ENCODE results near the gene FAM181A.

DNA sequence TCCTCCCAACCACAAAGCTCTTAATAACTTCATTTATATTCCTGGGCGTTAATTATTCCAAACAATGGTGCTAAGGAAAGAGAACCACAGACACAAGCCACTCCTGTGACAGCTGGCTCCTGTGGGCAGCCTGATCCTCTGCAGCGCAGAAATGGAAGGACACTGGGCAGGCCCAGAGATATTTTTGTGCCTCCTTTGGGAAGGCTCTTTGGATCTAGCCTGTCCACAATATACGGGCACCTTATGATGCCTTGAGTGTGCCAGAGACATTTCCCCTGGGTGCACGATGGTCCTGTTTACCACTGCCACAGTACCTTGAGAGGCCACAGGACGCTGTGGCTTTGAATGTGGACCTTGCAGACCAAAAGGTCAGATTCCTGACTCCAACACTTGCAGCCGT is 47.2 kb downstream of the FAM181A start:
- no peak for TF ChIP-seq CTCF (optimal IDR thresholded peaks at IDR 0.05 in 1 of 3, IDR thresholded peaks at IDR 0.05 in 1 of 3, conservative IDR thresholded peaks at IDR 0.05 in 1 of 3; ENCODE audit: extremely low read depth in 1 of 3, insufficient read depth in 2 of 3, low read length in 3 of 3)
- TF ChIP-seq EZH2 (IDR thresholded peaks at IDR 0.05; ENCODE audit: low read length), result no peak

All from keratinocyte (primary cell).